ENCODE results near the gene ALOX12B. TPM values are rescaled to one million over a fixed set of nuclear protein-coding genes. Genes with fewer than 3 reads are reported as not detected.

The ALOX12B gene
- total and polyA plus RNA-seq, 2 of the 13 experiments (the other 11 are each of a cell fraction or from before 2014, with no cell fraction given) = 0.13 TPM; not detected in 1

DNA sequence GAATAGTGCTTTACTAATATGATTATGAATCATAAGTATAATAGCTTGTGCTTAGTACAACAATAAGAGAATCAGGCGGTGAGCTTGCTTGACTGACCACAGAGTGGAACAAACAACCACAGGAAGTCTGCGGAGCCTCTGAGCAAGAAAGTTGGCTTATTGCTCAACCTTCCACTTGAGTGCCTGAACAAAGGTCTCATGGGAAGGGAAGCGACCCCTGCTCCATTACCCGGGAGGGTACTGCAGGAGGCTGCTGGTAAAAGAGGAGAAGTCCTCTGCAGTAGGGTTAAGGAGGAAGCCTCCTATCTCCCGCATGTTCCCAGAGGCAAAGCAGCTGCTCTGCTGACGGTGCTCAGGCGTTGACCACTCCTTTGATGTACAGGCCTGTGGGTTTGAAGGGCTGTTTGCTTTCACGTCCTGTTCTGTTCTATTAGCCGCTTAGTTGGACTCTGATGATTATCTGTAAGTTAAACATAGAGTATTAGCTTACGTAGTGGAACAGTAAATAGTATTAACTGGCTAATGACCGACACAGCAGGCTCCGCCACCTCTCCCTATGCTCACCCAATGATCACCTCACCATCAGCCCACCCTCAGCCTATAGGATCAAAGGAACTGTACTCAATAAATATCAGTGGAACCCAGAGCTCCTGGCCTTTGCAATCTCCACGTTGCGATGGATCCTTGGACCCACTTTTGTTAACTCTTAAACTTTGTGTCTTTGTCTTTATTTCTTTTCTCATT, 31.1 kb downstream of the ALOX12B start (continued):
- TF ChIP-seq ZNF841 (CRISPR knock-in tag; IDR thresholded peaks at IDR 0.05; ENCODE audit: borderline replicate concordance) (no peak), GTF2F1 (IDR thresholded peaks at IDR 0.05; ENCODE audit: low read length) (0 out of 2 replicates have a peak, but pooled peaks have one; percentile 56), XBP1 (CRISPR knock-in tag; IDR thresholded peaks at IDR 0.05) (no peak), NRL (CRISPR knock-in tag; IDR thresholded peaks at IDR 0.05; ENCODE audit: borderline replicate concordance) (0 out of 2 replicates have a peak, but pooled peaks have one; percentile 39), MEIS2 (CRISPR knock-in tag; IDR thresholded peaks at IDR 0.05) (peak; percentile 67; the same call in 1 of the 2 replicates), CEBPB (IDR thresholded peaks at IDR 0.05; ENCODE audit: borderline replicate concordance, low read depth, low read length) (peak; percentile 92), ZNF264 (CRISPR knock-in tag; IDR thresholded peaks at IDR 0.05) (no peak), ZFY (CRISPR knock-in tag; IDR thresholded peaks at IDR 0.05) (peak; percentile 19), ZNF615 (CRISPR knock-in tag; IDR thresholded peaks at IDR 0.05; ENCODE audit: borderline replicate concordance) (peak; percentile 55; the same call in 1 of the 2 replicates), ZSCAN29 (CRISPR knock-in tag; conservative IDR thresholded peaks at IDR 0.05) (peak; percentile 85; the same call in 1 of the 2 replicates), ZNF570 (CRISPR knock-in tag; IDR thresholded peaks at IDR 0.05; ENCODE audit: borderline replicate concordance) (no peak), RAD21 (CRISPR knock-in tag; IDR thresholded peaks at IDR 0.05) (0 out of 2 replicates have a peak, but pooled peaks have one; percentile 15), MLLT10 (CRISPR knock-in tag; IDR thresholded peaks at IDR 0.05) (no peak), ZNF713 (CRISPR knock-in tag; IDR thresholded peaks at IDR 0.05) (no peak), POGZ (CRISPR knock-in tag; IDR thresholded peaks at IDR 0.05) (0 out of 2 replicates have a peak, but pooled peaks have one; percentile 27), TBL1XR1 (IDR thresholded peaks at IDR 0.05; ENCODE audit: borderline replicate concordance, low read length, partially characterized antibody) (peak; percentile 66)
- TF ChIP-seq, protein P1, sequence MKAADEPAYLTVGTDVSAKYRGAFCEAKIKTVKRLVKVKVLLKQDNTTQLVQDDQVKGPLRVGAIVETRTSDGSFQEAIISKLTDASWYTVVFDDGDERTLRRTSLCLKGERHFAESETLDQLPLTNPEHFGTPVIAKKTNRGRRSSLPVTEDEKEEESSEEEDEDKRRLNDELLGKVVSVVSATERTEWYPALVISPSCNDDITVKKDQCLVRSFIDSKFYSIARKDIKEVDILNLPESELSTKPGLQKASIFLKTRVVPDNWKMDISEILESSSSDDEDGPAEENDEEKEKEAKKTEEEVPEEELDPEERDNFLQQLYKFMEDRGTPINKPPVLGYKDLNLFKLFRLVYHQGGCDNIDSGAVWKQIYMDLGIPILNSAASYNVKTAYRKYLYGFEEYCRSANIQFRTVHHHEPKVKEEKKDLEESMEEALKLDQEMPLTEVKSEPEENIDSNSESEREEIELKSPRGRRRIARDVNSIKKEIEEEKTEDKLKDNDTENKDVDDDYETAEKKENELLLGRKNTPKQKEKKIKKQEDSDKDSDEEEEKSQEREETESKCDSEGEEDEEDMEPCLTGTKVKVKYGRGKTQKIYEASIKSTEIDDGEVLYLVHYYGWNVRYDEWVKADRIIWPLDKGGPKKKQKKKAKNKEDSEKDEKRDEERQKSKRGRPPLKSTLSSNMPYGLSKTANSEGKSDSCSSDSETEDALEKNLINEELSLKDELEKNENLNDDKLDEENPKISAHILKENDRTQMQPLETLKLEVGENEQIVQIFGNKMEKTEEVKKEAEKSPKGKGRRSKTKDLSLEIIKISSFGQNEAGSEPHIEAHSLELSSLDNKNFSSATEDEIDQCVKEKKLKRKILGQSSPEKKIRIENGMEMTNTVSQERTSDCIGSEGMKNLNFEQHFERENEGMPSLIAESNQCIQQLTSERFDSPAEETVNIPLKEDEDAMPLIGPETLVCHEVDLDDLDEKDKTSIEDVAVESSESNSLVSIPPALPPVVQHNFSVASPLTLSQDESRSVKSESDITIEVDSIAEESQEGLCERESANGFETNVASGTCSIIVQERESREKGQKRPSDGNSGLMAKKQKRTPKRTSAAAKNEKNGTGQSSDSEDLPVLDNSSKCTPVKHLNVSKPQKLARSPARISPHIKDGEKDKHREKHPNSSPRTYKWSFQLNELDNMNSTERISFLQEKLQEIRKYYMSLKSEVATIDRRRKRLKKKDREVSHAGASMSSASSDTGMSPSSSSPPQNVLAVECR (CRISPR knock-in tag; IDR thresholded peaks at IDR 0.05; ENCODE audit: borderline replicate concordance) = no peak; the same call in 1 of the 2 replicates
- TF ChIP-seq, protein P2, sequence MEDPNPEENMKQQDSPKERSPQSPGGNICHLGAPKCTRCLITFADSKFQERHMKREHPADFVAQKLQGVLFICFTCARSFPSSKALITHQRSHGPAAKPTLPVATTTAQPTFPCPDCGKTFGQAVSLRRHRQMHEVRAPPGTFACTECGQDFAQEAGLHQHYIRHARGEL (CRISPR knock-in tag; IDR thresholded peaks at IDR 0.05) = no peak
- TF ChIP-seq, protein P3, sequence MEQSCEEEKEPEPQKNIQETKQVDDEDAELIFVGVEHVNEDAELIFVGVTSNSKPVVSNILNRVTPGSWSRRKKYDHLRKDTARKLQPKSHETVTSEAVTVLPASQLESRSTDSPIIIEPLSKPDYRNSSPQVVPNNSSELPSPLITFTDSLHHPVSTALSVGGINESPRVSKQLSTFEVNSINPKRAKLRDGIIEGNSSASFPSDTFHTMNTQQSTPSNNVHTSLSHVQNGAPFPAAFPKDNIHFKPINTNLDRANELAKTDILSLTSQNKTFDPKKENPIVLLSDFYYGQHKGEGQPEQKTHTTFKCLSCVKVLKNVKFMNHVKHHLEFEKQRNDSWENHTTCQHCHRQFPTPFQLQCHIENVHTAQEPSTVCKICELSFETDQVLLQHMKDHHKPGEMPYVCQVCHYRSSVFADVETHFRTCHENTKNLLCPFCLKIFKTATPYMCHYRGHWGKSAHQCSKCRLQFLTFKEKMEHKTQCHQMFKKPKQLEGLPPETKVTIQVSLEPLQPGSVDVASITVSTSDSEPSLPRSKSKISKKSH (CRISPR knock-in tag; IDR thresholded peaks at IDR 0.05; ENCODE audit: borderline replicate concordance) = no peak

Data from HepG2 (cell line).